Activated CD4-positive, alpha-beta T cell treated with anti-CD3 and anti-CD28 coated beads, Interleukin-2, Interleukin-4, amounts not matched to agents 100 ng/mL and 50 ng/mL, durations not matched to agents 16 hours and 8 hours (primary cell): ENCODE results near the gene ZNF281.
"Not testable (repeated sequence)": the region's sequence is repeated elsewhere in the genome, so short reads cannot be mapped to it uniquely, and the experiment has no call there.

ENCODE experiments used
- DNase-seq: peaks from one replicate; pipeline ENCODE4 v3.0.0-alpha.2; 2020; ENCODE audit warnings: low spot score

Gene ZNF281

DNA sequence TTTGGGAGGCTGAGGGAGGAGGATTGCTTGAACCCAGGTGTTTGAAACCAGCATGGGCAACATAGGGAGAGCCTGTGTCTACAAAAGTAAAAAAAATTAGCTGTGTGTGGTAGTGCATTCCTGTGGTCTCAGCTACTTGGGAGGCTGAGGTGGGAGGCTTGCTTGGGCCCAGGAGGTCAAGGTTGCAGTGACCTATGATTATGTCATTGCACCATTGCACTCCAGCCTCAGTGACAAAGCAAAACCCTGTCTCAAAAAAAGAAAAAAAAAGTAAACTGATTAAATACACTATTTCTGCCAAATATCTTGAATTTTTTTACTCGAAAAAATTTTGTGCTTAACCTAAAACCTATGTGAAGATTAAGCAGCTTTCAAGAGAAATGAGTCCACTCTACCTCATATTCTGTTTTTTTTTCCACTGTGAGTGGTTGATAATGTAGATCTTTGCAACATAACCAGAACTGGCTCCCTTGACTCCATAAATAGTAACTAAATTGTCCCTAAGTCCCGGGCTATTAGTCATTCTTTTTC is 19.4 kb upstream of the ZNF281 start:
- no peak for DNase-seq

DNA sequence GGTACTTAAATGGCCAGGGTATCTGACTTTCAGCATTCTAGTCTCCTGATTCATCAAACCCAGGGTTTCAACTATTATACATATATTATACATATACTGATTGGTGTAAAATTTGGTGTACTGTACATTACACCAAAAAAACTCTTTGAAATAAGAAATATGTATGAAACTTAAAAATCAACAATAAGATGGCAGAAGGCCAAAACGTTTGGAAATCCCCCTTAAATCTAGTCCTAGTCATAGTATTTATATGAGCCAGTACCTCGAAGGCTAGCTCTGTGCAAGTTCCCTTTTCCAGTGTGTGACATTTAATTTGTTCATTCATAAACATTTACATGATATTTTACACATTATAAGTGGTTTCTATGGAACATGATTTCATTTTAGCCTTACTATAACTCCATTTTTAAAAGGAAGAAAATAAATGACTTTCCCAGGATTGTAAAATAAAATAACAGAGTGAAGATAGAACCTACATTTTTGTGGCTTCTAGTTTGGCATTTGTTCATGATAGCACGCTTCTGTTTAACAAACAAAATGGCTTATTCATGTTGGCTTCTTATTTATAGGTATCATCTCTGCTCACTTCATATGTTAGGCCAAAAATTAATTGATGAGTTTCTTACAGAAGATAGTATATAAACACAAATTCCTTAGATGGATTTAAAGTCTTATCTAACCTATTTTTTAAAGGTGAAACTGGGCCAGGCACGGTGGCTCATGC is 18.8 kb upstream of the ZNF281 start:
- DNase-seq = no peak

DNA sequence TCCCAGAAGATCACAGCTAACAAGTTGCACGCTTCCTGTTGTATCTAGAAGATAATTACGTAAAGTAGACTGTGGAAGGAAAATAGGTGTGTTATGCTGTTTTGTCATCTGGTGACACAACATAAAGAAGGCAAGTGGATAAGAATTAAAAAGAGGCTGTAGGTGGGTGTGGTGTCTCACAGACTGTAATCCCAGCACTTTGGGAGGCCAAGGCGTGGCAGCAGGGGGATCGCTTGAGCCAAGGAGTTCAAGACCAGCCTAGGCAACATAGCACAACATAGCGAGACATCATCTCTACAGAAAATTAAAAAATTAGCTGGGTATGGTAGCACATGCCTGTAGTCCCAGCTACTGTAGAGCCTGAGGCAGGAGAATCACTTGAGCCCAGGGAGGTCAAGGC is 17.9 kb upstream of the ZNF281 start:
- no peak for DNase-seq

DNA sequence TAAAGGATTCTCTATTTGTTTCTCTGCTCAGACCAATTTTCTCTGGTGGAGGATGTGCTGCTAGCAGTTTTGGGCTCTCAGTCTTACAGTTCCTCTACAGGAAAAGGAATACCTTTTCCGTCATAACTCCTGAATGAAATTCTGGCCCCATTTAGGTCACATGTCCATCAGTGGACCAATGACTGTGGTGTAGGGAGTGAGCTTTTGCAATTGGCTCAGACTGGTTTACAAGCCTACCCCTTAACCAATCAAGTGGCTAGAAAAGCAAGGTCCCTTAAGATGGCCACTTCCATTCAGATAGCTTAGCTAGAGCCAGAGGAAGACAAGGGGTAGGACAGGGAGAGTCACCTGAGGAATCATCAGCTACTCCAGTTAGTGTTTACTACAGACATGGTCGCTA is 16.4 kb upstream of the ZNF281 start:
- DNase-seq = no peak

DNA sequence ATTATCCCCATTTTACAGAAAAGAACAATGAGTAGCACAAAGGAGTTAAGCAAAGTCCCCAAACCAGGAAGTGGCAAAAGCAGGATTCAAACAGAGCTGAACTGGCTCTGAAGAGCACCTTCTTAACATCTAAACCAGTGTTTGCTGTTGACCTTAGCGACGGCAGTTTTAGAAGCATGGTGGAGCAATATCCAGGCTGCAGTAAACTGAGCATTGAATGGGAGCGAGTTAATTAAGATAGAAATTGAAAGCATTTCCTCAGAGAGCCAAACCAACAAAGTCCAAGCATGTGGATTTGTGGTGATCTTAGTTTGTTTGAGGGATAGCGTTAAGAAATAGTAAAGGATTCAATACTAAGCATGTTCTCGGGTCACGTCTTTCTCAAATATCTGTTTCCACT is 13.4 kb upstream of the ZNF281 start:
- DNase-seq = no peak

DNA sequence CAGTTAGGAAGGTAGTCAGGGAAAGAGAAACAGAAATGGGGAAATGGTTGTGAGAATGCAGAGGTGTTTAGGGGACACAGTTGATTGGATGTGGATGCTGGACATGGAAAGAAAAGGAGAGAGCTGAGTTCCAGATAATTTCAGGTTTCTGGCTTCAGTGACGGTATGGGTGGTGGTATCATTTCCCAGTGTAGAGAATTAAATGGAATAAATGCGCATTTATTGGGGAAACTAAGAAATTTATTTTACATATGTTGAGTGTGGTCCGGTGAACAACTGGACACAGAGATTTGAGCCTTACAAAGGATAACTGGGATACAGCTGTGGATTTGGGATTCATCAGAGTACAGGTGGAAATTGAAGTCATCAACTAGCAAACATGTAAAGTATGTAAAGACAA is 12.4 kb upstream of the ZNF281 start:
- no peak for DNase-seq

DNA sequence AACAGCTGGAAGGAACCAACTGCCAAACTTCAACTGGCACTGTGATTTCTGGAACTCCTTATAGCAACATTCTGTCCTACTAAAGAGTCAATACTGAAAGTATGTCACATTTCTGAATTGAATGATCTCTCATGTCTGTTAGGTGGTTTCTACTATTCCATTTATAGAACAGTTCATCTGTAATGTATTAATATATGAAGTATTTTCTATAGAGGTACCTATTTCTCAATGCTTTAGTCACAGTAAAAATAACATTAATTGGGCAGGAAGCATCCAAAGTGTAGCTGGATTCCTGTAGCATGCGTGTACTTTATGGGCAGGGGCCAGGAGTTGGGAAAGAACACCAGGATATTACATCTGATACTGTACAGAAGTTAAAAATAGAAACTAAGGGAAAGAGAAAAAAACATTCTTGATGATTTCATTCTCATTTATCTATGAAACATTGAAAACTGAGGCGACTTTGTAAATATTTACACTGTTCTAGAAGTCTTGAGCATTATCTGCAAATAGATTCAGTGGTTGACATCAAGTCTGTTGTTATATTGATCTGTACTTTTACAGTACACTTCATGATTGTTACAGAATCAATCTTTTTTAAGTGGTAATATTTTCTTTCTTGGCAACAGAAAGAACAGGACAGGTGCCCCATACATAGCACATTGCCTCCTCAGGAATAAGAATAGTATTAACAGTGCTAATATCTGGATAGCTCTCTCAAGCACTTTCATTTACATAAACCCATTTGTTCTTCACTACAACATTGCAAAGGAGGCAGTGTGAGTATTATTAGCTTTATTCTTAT is 6.2 kb upstream of the ZNF281 start:
- peak; percentile 22 for DNase-seq

DNA sequence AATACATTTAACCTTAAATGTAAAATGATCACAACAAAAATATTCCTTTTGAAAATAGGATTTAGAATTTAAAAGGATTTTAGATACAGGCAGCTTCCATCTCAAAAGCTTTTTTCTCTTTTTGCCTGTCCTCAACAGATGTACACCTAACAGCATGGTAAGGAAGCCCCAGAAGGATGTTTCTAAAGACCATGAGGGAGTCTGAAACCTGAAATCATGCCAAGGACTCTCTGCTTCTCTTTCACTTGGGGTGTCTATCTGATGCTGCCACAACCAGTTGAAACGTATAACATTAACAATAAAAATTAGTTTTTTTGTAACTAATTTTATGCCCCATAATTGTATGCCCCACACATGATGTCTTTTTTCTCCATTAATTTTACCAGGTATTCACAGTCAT is 5.4 kb upstream of the ZNF281 start:
- DNase-seq = no peak

DNA sequence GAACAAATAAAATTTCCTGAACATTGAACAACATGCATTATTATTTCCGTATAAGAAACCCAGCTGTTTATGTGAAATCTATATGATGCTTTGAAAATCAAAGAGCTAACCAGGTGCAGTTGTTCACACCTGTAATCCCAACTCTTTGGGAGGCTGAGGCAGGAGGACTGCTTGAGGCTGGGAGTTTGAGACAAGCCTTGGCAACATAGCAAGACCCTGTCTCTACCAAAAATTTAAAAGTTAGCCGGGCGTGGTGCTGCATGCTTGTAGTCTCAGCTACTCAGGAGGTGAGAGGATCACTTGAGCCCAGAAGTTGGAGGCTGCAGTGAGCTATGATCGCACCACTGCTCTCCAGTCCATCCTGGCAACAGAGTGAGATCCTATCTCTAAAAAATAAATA is 4.8 kb upstream of the ZNF281 start:
- DNase-seq = no peak

DNA sequence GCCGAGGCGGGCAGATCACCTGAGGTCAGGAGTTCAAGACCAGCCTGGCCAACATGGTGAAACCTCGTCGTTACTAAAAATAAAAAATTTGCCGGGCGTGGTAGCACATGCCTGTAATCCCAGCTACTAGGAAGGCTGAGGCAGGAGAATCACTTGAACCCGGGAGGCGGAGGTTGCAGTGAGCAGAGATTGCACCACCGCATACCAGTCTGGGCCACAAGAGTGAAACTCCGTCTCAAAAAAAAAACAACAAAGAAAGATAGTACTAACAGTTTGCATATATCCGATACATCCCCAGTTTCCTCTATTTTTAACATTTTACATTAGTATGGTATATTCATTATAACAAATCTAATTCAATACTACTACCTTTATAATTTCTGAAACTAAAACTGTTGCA is 3.9 kb upstream of the ZNF281 start:
- not testable (repeated sequence) for DNase-seq

DNA sequence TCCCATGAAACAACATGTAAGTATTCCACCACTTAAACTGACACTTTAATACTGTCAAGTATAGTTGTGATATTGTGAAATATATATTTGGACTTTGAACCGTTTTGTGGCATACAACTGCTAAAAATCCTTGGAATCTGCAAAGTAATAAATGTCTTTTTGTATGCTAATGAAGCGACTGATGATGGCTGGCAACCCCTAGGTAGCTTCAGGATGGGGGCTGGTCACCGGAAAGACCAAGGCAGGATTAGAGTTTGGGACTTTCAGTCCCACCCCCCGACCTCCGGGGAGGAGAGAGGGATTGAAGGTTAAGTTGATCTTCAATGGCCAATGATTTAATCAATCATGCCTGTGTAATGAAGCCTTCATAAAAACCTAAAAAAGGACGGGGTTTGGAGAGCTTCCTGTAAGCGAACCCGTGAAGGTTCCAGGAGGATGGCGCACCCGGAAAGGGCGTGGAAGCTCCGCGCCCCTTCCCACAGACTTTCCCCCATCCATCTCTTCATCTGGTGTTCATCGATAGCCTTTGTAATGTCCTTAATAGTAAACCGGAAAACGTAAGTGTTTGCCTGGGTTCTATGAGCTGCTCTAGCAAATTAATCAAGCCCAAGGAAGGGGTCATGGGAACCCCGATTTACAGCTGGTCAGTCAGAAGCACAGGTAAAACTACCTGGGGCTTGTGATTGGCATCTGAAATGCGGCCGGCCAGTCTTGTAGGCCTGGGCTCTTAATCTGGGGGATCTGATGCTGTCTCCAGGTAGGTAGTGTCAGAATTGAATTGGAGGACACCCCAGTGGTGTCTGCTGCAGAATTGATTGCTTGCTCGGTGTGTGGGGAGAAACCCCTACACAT is 1.8 kb upstream of the ZNF281 start:
- DNase-seq = no peak

DNA sequence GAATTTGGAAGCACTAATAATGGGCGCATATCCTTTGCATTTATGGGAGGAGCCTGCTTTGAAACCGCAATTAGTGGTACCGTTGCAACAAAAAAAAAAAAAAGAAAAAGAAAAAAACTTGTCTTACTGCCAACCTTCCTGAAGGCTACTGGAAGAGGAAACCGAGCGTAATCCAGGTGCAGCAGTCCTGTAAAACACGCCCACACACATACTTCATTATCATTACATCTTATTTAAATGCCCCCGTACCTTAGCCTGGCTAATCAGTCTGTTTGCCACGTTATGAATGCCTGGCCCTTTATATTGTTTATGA is 686 bp upstream of the ZNF281 start:
- no peak for DNase-seq

DNA sequence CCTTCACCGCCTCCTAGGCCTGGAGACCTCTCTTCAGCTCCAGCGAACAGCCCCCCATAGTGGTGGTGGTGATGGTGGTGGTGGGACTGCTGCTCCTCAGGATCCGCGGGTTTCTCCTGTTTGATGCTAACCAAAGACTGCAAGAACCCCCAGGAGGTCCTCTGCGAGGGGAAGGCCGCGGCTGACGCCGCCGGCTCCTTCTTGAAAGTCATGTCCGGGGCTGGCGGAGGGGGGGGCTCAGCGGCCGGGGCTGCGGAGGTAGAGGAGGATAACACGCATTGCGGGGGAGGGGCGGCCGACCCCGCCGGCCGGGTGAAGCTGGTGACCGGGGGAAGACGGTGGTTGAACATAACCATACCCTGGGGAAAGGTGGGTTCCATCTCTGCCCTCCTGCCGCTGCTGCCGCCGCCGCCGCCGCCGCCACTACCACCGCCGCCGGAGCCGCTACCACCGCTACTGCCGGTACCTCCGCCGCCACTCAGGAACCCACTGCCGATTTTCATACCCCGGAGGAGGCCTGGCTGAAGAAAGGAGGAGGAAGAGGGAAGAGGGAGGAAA is 554 bp downstream of the ZNF281 start:
- DNase-seq = peak; percentile 11

DNA sequence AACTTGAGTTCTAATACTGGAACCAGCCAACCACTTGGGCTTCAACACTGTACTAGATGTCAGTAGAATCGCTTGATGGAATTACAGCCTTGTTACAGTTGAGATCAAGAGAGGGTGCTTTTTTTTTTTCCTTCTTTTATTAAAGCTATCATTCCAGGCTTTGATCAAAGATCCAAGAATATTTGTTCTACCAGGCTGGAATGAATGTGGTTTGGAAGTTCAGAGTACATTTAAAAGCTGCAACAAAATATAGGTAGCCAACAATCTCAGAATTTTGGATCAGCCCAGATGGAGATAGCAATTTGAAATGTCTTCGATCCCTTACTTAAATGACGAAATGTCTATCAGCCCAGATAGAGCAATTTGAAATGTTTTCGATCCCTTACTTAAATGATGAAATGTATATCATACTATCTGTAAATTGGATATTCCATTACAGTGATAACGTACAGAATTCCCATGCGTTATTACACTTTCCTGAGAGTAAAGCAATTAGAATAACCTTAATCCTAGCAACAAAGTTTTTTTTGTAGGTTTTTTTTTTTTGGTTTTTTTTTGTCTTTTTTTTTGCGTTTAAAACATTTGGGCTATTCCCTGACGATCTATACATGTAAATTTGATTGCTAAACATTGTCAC is 3.6 kb downstream of the ZNF281 start:
- DNase-seq = no peak

DNA sequence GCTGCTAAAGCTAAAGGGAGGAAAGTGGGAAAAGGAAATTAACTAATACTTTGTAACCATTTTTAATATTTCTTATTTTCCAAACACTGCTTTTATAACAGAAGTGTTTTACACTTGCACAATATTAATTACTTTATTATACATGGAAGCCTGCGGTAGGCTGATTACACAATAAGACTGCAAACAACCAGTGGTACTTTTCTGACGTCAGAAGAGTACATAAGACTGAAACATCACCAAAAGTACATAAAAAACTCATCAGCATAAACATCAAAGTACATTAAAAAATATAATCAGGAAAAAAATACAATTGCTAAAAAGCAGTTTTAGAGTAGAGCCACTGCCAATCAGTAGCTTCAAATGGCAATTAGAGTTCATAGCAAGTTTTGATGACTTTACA is 4.6 kb downstream of the ZNF281 start:
- no peak for DNase-seq

DNA sequence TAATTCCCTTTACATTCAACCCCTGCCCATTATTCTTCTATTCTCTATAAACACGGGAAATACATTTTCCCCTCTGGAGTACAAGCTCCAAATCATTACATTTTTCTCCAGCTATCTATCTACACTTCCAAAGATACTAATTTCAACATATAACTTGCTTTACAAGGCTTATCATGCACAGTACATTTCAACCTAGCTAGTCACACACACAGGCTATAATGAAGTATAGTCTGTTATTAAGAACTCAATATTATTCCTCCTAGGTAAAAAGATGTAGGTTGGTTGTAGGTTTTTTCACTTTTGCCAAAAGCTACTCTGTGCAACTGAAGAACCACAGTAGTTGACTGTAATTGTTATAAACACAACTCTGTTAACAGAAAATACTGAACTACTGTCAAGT is 8.1 kb downstream of the ZNF281 start:
- no peak for DNase-seq

DNA sequence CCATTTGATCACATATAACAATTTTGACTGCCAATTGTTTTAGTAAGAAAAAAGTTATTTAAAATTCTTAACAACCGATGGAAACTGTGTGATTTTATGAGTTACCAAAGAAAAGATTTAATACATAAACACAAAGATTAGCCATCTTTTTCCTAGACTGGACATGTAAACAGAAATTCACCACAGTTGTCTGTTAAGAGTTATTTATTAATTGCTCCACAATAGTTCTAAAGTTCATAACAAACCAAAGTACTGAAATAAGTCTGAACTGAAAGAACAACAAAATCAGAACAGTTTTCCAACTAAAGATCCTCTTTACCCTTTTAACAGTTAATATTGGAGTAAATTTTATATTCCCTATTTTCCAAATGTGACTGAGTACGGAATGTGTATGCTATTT is 8.6 kb downstream of the ZNF281 start:
- DNase-seq = no peak

DNA sequence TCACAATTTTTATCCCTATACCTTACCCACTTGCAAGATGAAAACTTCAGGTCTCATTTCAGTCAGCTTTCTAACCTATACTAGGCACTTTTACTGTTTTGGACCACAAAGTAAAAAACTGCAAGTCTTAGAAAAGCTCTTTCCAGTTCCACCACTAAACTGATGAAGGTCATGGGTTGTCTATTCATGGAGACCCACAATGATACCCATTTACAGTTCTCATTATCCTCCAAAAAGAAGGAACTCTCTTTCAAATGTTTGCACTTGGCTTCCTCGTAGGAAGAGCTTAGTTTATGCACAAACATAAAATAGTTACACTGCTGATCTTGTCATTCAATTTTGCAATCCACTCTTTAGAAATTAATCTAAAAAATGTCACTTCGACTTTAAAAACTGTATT is 9.3 kb downstream of the ZNF281 start:
- DNase-seq = no peak

DNA sequence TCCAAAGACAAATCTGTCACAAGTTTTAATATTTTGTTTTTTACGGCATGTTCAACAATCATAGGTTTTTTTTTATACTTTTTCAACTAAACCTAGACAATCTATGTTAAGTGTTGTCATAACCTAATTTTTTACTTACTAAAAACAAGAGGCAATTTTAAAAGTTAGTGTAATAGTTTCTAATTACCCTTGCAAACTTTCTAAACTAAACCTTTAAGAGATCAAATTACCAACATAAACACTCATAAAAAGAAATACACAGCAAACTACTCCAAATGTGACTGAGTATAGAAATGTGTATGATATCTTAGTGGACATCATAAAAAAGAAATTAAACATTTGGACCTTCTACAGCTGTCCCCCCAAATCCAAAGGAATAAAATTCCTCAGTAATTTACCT is 10.0 kb downstream of the ZNF281 start:
- no peak for DNase-seq

DNA sequence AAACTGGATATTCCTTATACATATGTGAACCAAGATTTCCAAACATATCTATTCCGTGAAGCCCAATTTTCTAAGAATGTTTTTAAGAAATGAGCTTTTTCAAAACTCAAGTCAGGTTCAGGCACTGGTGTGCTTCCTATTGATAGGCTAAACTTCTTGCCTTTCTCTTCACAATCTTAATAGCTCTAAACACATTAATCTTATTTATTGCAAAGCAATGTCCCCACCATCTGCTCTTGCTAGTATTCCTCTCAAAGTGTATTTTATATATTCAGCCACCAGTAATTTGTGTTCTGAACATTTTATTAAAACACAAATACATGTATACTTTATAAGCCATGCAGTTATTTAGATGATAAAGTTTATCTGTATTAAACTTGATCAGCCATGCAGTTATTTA is 11.5 kb downstream of the ZNF281 start:
- DNase-seq = no peak

DNA sequence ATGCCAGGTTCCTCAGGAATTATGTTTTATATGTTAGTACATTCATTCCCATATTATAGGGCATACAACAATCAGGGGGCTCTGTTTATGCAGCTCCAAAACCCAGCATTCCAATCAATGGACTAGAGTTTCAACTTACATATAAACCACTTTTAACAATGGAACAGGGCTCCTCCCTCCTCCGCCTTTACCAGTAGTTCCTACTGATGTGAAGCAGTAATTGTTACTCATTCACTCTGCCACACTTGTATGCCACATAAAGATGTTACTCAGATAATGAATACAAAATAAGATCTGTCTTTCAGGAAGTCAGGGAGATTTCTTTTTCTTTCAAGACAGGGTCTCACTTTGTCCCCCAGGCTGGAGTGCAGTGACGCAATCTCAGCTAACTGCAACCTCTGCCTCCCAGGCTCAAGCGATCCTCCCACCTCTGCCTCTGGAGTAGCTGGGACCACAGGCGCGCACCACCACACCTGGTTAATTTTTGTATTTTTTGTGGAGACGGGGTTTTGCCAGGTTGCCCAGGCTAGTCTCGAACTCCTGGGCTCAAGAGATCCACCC is 17.1 kb downstream of the ZNF281 start:
- no peak for DNase-seq

DNA sequence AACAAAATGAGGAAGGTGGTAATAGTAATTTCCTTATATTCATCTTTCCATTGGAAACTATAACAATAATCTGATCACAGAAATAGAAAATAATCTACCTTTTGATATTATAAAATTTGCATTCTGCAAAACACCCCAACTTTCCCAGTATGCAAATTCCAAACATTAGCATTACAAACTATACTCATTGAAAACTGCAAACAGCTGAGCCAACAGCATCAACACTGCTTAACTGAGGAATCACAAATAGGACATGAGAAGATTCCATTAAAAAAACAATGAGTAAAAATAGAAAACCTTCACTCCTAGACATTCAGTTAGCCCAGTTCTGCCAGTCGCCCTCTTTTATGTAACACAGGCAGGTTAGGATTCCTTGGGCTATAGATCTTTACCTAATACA is 18.1 kb downstream of the ZNF281 start:
- DNase-seq = no peak
